Measurements from ENCODE around the gene FNBP1L. TPM values are rescaled to one million over a fixed set of nuclear protein-coding genes. Genes with fewer than 3 reads are reported as not detected.
"Not testable (repeated sequence)": the region's sequence is repeated elsewhere in the genome, so short reads cannot be mapped to it uniquely, and the experiment has no call there.

FNBP1L gene
- total RNA-seq, 1 donor from 2014 or later: 107 TPM

- Mint-ChIP-seq H3K27me3 (ENCODE audit: unreplicated experiment) (peaks cover 2% of the 10 kb centered on the region), H3K9me3 (ENCODE audit: unreplicated experiment) (no peaks in the 10 kb centered on the region), H3K4me1 (ENCODE audit: unreplicated experiment) (peaks cover 30% of the 10 kb centered on the region), H3K36me3 (ENCODE audit: low read depth, unreplicated experiment) (peaks cover 28% of the 10 kb centered on the region), H3K27ac (ENCODE audit: unreplicated experiment) (no peak overlapping the region), H3K4me3 (ENCODE audit: unreplicated experiment) (no peak overlapping the region)
- no peak for TF ChIP-seq CTCF (IDR thresholded peaks at IDR 0.05; ENCODE audit: unreplicated experiment)
- DNase-seq (ENCODE audit: low spot score): no peak
Observed at GRCh38 chr1:93549131-93549530, 101.2 kb downstream of the FNBP1L start.

- Mint-ChIP-seq H3K27me3 (ENCODE audit: unreplicated experiment) (peaks cover 4% of the 10 kb centered on the region), H3K9me3 (ENCODE audit: unreplicated experiment) (no peaks in the 10 kb centered on the region), H3K4me1 (ENCODE audit: unreplicated experiment) (peaks cover 37% of the 10 kb centered on the region), H3K4me3 (ENCODE audit: unreplicated experiment) (no peak overlapping the region), H3K27ac (ENCODE audit: unreplicated experiment) (no peak overlapping the region), H3K36me3 (ENCODE audit: low read depth, unreplicated experiment) (peaks cover 28% of the 10 kb centered on the region)
- DNase-seq (ENCODE audit: low spot score): no peak
- TF ChIP-seq CTCF (IDR thresholded peaks at IDR 0.05; ENCODE audit: unreplicated experiment): no peak
Observed at GRCh38 chr1:93549811-93550210, 101.9 kb downstream of the FNBP1L start.

GRCh38 chr1:93552741-93553455, 105.0 kb downstream of the FNBP1L start:
- Mint-ChIP-seq H3K36me3 (ENCODE audit: low read depth, unreplicated experiment) (peaks cover 23% of the 10 kb centered on the region), H3K4me3 (ENCODE audit: unreplicated experiment) (peak overlapping the region; percentile 24), H3K27me3 (ENCODE audit: unreplicated experiment) (peaks cover 5% of the 10 kb centered on the region), H3K27ac (ENCODE audit: unreplicated experiment) (peak overlapping the region; percentile 77), H3K4me1 (ENCODE audit: unreplicated experiment) (peaks cover 45% of the 10 kb centered on the region), H3K9me3 (ENCODE audit: unreplicated experiment) (no peaks in the 10 kb centered on the region)
- DNase-seq (ENCODE audit: low spot score): no peak
- no peak for TF ChIP-seq CTCF (IDR thresholded peaks at IDR 0.05; ENCODE audit: unreplicated experiment)

GRCh38 chr1:93553886-93554490, 106.1 kb downstream of the FNBP1L start:
- H3K4me1 Mint-ChIP-seq (ENCODE audit: unreplicated experiment): peaks cover 47% of the 10 kb centered on the region
- H3K9me3 Mint-ChIP-seq (ENCODE audit: unreplicated experiment); H3K27me3 Mint-ChIP-seq (ENCODE audit: unreplicated experiment); DNase-seq (ENCODE audit: low spot score): not testable (repeated sequence)
- H3K36me3 Mint-ChIP-seq (ENCODE audit: low read depth, unreplicated experiment): peaks cover 20% of the 10 kb centered on the region
- peak overlapping the region; percentile 34 for H3K4me3 Mint-ChIP-seq (ENCODE audit: unreplicated experiment)
- H3K27ac Mint-ChIP-seq (ENCODE audit: unreplicated experiment): peak overlapping the region; percentile 81

- H3K9me3 Mint-ChIP-seq (ENCODE audit: unreplicated experiment): no peaks in the 10 kb centered on the region
- H3K4me3 Mint-ChIP-seq (ENCODE audit: unreplicated experiment): no peak overlapping the region
- peaks cover 6% of the 10 kb centered on the region for H3K27me3 Mint-ChIP-seq (ENCODE audit: unreplicated experiment)
- H3K27ac Mint-ChIP-seq (ENCODE audit: unreplicated experiment): peak overlapping the region; percentile 87
- H3K36me3 Mint-ChIP-seq (ENCODE audit: low read depth, unreplicated experiment): peaks cover 20% of the 10 kb centered on the region
- TF ChIP-seq CTCF (IDR thresholded peaks at IDR 0.05; ENCODE audit: unreplicated experiment): no peak
- DNase-seq (ENCODE audit: low spot score): no peak
- peaks cover 55% of the 10 kb centered on the region for H3K4me1 Mint-ChIP-seq (ENCODE audit: unreplicated experiment)
Observed at GRCh38 chr1:93554883-93555872, 107.3 kb downstream of the FNBP1L start.

Data from endothelial cell (in vitro differentiated cells).